Esophagus muscularis mucosa (tissue), 4 donors: ENCODE data around the gene ATP6V1B1. TPM values are rescaled to one million over a fixed set of nuclear protein-coding genes. Genes with fewer than 3 reads are reported as not detected.

Experiments
- DNase-seq: peaks from one replicate; pipeline ENCODE4 v3.0.0-alpha.2; 2017; ENCODE audit errors: extremely low spot score
- H3K27ac ChIP-seq, 4 donors: fragments of 200-600 bp; sonication (generic); replicated peaks in 1 of 4; 1 replicate in 3 of 4; 2 replicates in 1 of 4; pipeline ENCODE4 v1.5.1; 2016 to 2019; ENCODE audit warnings: mild to moderate bottlenecking in 1 of 4
- H3K27me3 ChIP-seq, 4 donors: fragments of 200-600 bp; sonication (generic); one replicate each; pipeline versions ENCODE4 v1.5.1 to v1.6.0; 2016 to 2019
- H3K36me3 ChIP-seq, 4 donors: fragments of 200-600 bp; sonication (generic); one replicate each; pipeline ENCODE4 v1.5.1; 2016 to 2019
- H3K4me1 ChIP-seq, 4 donors: fragments of 200-600 bp; sonication (generic); one replicate each; pipeline ENCODE4 v1.5.1; 2016 to 2019
- H3K4me3 ChIP-seq, 4 donors: fragments of 200-600 bp; sonication (generic); 1 replicate in 2 of 4; 2 replicates in 2 of 4; pipeline ENCODE4 v1.5.1; 2016 to 2019; ENCODE audit warnings: mild to moderate bottlenecking in 4 of 4, moderate library complexity in 1 of 4
- H3K9me3 ChIP-seq, 4 donors: fragments of 200-600 bp; sonication (generic); 1 replicate in 3 of 4; 2 replicates in 1 of 4; pipeline ENCODE4 v1.5.1; 2016 to 2019
- CTCF ChIP-seq, 3 experiments: fragments of 200-600 bp in 2 of 3; fragments of 450-650 bp in 1 of 3; sonication (generic) in 2 of 3; IDR thresholded peaks; one replicate each; pipeline ENCODE4 v1.5.1; 2017 to 2019; ENCODE audit warnings: antibody characterized with exemption in 3 of 3, mild to moderate bottlenecking in 2 of 3, moderate library complexity in 1 of 3
- EP300 ChIP-seq: sonication (generic); formaldehyde crosslinking; IDR thresholded peaks from one replicate; pipeline ENCODE4 v1.6.1; 2017; ENCODE audit warnings: antibody characterized with exemption
- POLR2A ChIP-seq: fragments of 450-650 bp; IDR thresholded peaks from one replicate; pipeline ENCODE4 v1.6.1; 2017; ENCODE audit warnings: antibody characterized with exemption, moderate library complexity, mild to moderate bottlenecking, low read depth
- POLR2AphosphoS5 ChIP-seq, 2 donors: sonication (generic); formaldehyde crosslinking; IDR thresholded peaks; one replicate each; pipeline ENCODE4 v1.6.1; 2017; ENCODE audit warnings: antibody characterized with exemption in 2 of 2
- WGBS: methylation state at CpG from one replicate; pipeline ENCODE4 v1.1.5; 2018; 5-methylcytosine and 5-hydroxymethylcytosine counted together
- intact Hi-C: fragments of 100-400 bp; cut with DNase I; formaldehyde crosslinking; loops from one replicate; pipeline ENCODE4 v1.15.1; 2023
- total RNA-seq, 4 donors: library from RNA; depleted of rRNA; stranded (reverse); fragments of >200 nt; gene quantifications; one replicate each; pipeline versions ENCODE4 v1.1.0 to v1.2.1, GENCODE V29; 2016

ATP6V1B1 gene
- total RNA-seq, 4 donors from 2014 or later: 0.83 to 1.6 TPM; not detected in 2

DNA sequence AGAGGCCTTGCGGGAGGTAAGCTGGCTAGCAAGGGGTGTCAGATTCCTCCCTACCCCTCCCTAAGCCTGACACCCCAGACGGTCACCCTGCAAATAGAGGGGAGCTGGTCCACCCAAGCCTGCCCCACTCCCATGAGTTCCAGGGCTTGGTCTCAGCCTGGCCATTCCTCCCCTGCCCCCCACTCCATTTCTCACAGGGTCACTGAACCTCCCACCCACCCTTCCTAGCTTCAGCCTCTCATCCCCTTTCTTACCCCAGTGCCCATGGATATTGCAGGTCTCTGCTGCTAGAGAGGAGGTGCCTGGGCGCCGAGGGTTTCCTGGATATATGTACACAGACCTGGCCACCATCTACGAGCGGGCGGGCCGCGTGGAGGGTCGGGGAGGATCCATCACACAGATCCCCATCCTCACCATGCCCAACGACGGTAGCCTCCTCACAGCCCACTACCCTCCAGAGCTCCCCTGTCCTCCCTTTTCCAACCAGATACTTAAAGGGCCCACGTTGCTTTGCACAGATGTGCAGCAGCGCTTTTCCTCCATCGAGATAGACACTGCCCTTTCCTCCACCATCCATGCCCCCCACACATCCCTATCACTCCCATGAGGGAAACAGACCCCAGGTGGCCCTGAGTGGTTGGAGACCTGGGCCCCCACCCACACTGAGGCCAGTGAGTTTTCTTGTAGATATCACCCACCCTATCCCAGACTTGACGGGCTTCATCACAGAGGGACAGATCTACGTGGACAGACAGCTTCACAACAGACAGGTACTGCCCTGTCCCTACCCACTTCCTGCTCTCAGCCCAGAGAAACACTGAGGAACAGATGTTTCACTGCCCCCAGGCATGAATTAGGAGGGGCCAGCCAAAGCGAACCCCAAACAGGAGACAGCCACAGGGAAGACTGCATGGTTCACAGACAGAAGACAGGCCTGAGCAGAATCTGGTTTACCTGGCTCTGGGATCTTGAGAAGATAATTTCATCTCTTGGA lies 27.5 kb downstream of the ATP6V1B1 start:
- TF ChIP-seq POLR2A (no peak), POLR2AphosphoS5 (IDR thresholded peaks at IDR 0.05) (no peak), CTCF (IDR thresholded peaks at IDR 0.05) (no peak), EP300 (no peak)
- Histone ChIP-seq H3K27me3 (peaks cover 0 to 74% (median 5%) of the 10 kb centered on the region in 4 donors), H3K4me3 (no peak overlapping the region), H3K9me3 (no peaks in the 10 kb centered on the region), H3K27ac (no peak overlapping the region), H3K36me3 (no peaks in the 10 kb centered on the region), H3K4me1 (peaks cover 6 to 13% (median 10%) of the 10 kb centered on the region in 4 donors)
- intact Hi-C loops: no loop called here
- WGBS: 72% methylated on average over 18 of the region's 18 CpGs
- DNase-seq: peak; percentile 64

DNA sequence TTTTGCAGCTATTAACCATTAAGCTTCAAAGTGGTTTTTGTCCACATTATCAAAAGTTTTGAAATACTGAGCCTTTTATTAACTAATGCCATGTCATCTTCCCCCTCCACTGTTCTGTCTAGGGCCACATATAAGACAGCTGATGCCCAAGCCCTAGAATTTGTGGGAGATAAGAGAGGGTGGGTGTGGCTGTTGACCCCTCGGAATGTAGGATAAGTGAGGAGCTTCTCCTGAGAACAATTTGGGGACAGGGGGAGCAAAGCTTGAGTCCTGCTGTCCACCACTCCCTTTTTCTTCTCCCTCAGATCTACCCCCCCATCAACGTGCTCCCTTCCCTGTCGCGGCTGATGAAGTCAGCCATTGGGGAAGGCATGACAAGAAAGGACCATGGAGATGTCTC lies 28.4 kb downstream of the ATP6V1B1 start:
- H3K4me3 ChIP-seq: no peak overlapping the region
- no peak for TF ChIP-seq CTCF (IDR thresholded peaks at IDR 0.05)
- TF ChIP-seq POLR2AphosphoS5 (IDR thresholded peaks at IDR 0.05): no peak
- TF ChIP-seq POLR2A: no peak
- no peak for TF ChIP-seq EP300
- H3K27me3 ChIP-seq: peaks cover 0 to 64% (median 5%) of the 10 kb centered on the region in 4 donors
- H3K36me3 ChIP-seq: no peaks in the 10 kb centered on the region
- H3K4me1 ChIP-seq: peaks cover 6 to 13% (median 10%) of the 10 kb centered on the region in 4 donors
- H3K9me3 ChIP-seq: no peaks in the 10 kb centered on the region
- H3K27ac ChIP-seq: no peak overlapping the region
- no peak for DNase-seq
- 73% methylated on average over 4 of the region's 4 CpGs for WGBS
- intact Hi-C loops: loop anchor here (2.0 kb wide), 1 partner anchor 37 kb away; no protein-coding TSS in a partner anchor

- Histone ChIP-seq H3K4me3 (peak overlapping the region; percentile 54 to 64 (median 57)), H3K27ac (no peak overlapping the region), H3K27me3 (peaks cover 0 to 58% (median 3%) of the 10 kb centered on the region in 4 donors), H3K9me3 (no peaks in the 10 kb centered on the region), H3K36me3 (no peaks in the 10 kb centered on the region), H3K4me1 (peaks cover 6 to 13% (median 10%) of the 10 kb centered on the region in 4 donors)
- intact Hi-C loops: loop anchor here (2.0 kb wide), 1 partner anchor 36 kb away; no protein-coding TSS in a partner anchor
- 7% methylated on average over 47 of the region's 59 CpGs for WGBS
- DNase-seq: peak; percentile 93
- TF ChIP-seq CTCF (IDR thresholded peaks at IDR 0.05) (peak; percentile 70 to 84 (median 75)), EP300 (no peak), POLR2A (no peak), POLR2AphosphoS5 (IDR thresholded peaks at IDR 0.05) (peak in 1 of 2 donors; percentile 62)
Measured at GRCh38 chr2:70964596-70965386, 29.1 kb downstream of the ATP6V1B1 start.

GRCh38 chr2:70965506-70965905 lies 29.8 kb downstream of the ATP6V1B1 start:
- peaks cover 6 to 13% (median 10%) of the 10 kb centered on the region in 4 donors for H3K4me1 ChIP-seq
- DNase-seq: no peak
- TF ChIP-seq POLR2AphosphoS5 (IDR thresholded peaks at IDR 0.05): no peak
- no peak for TF ChIP-seq POLR2A
- TF ChIP-seq EP300: no peak
- no peak for TF ChIP-seq CTCF (IDR thresholded peaks at IDR 0.05)
- H3K27ac ChIP-seq: no peak overlapping the region
- WGBS: 70% methylated on average over 14 of the region's 14 CpGs
- H3K36me3 ChIP-seq: no peaks in the 10 kb centered on the region
- intact Hi-C loops: loop anchor here (2.0 kb wide), 1 partner anchor 35 kb away; no protein-coding TSS in a partner anchor
- H3K27me3 ChIP-seq: peaks cover 0 to 50% (median 3%) of the 10 kb centered on the region in 4 donors
- H3K9me3 ChIP-seq: no peaks in the 10 kb centered on the region
- H3K4me3 ChIP-seq: peak overlapping the region; percentile 54 to 64 (median 57)
